Measurements from ENCODE around the gene TMEM221.
A peak's percentile ranks its signal among the peaks of the same experiment; 100 is the strongest.

TMEM221 gene

GRCh38 chr19:17420475-17420924 lies 28.0 kb downstream of the TMEM221 start:
- POLR2A ChIA-PET = no interaction called here
- Histone ChIP-seq H3K27ac (ENCODE audit: extremely low read depth, low read depth, low read length) (peak overlapping the region; percentile 29; the same call in 1 of the 2 replicates), H3K36me3 (ENCODE audit: control insufficient read depth in 2 of 2, insufficient read depth in 1 of 2, low read length in 2 of 2) (peaks cover 4 to 6% of the 10 kb centered on the region in 2 experiments; a peak in 2 of 3 replicates), H3K4me3 (ENCODE audit: low read depth, low read length) (peak overlapping the region; percentile 69), H3K9me3 (ENCODE audit: control insufficient read depth, insufficient read depth, low read depth, low read length) (no peaks in the 10 kb centered on the region), H3K4me1 (ENCODE audit: control insufficient read depth, insufficient read depth, low read length) (peaks cover 2% of the 10 kb centered on the region; the same call in 1 of the 2 replicates)
- CTCF ChIA-PET = interaction anchor here (0.7 to 1.7 kb wide), 2 partner anchors 21 to 30 kb away, joined by 6 read pairs; no protein-coding TSS in a partner anchor
- TF ChIP-seq ZNF341 (tag by site-specific recombination; IDR thresholded peaks at IDR 0.05; ENCODE audit: low read depth) (peak; percentile 28; the same call in 1 of the 2 replicates), ZBTB49 (tag by site-specific recombination; IDR thresholded peaks at IDR 0.05; ENCODE audit: low read depth) (no peak), ZNF366 (tag by site-specific recombination; conservative IDR thresholded peaks at IDR 0.05) (peak; percentile 35; the same call in 1 of the 2 replicates), ZNF214 (tag by site-specific recombination; IDR thresholded peaks at IDR 0.05; ENCODE audit: borderline replicate concordance) (no peak), ZSCAN16 (tag by site-specific recombination; IDR thresholded peaks at IDR 0.05) (peak; percentile 92), BCL11A (tag by site-specific recombination; IDR thresholded peaks at IDR 0.05; ENCODE audit: low read depth) (no peak), ZNF600 (tag by site-specific recombination; IDR thresholded peaks at IDR 0.05) (peak; percentile 68; the same call in 1 of the 2 replicates), SCRT2 (tag by site-specific recombination; IDR thresholded peaks at IDR 0.05) (peak; percentile 87), CTCF (tag by site-specific recombination; IDR thresholded peaks at IDR 0.05) (peak; percentile 69), ZBTB48 (tag by site-specific recombination; IDR thresholded peaks at IDR 0.05) (peak; percentile 92), SP2 (tag by site-specific recombination; IDR thresholded peaks at IDR 0.05) (peak; percentile 73), ZNF335 (tag by site-specific recombination; conservative IDR thresholded peaks at IDR 0.05) (peak; percentile 44; the same call in 1 of the 2 replicates), ZFHX2 (tag by site-specific recombination; conservative IDR thresholded peaks at IDR 0.05) (0 out of 2 replicates have a peak, but pooled peaks have one; percentile 9)
- TF ChIP-seq, protein P1, sequence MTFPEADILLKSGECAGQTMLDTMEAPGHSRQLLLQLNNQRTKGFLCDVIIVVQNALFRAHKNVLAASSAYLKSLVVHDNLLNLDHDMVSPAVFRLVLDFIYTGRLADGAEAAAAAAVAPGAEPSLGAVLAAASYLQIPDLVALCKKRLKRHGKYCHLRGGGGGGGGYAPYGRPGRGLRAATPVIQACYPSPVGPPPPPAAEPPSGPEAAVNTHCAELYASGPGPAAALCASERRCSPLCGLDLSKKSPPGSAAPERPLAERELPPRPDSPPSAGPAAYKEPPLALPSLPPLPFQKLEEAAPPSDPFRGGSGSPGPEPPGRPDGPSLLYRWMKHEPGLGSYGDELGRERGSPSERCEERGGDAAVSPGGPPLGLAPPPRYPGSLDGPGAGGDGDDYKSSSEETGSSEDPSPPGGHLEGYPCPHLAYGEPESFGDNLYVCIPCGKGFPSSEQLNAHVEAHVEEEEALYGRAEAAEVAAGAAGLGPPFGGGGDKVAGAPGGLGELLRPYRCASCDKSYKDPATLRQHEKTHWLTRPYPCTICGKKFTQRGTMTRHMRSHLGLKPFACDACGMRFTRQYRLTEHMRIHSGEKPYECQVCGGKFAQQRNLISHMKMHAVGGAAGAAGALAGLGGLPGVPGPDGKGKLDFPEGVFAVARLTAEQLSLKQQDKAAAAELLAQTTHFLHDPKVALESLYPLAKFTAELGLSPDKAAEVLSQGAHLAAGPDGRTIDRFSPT (tag by site-specific recombination; IDR thresholded peaks at IDR 0.05) = peak; percentile 17; the same call in 1 of the 2 replicates

DNA sequence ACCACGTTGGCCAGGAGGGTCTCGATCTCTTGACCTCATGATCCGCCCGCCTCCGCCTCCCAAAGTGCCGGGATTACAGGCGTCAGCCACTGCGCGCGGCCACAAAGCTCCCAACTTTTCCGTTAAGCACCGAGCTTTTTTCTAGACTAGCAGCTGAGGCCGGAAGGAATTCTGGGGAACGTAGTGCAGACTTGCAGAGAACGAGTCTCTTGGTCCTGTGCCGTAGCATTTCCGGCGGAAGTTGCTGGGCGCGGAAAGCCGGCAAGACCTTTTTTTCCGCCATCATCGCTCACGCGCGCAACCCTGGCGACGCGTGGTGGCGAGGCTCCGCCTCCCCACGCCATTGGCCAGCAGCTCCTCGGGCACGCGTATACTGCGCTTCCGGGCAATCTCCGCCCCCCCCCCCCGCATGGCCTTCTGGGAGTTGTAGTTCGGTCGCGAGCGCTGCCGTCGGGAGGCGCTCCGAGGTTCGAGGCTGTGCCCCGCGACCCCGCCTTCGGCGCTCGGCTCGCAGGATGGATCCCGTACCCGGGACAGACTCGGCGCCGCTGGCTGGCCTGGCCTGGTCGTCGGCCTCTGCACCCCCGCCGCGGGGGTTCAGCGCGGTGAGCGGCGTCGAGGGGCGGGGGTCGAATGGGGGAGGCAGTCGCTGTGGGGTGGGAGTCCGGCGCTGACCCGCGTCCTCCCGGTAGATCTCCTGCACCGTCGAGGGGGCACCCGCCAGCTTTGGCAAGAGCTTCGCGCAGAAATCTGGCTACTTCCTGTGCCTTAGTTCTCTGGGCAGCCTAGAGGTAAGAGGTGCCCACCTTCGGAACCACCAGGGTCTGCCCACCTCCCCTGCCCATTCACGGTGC lies 28.6 kb downstream of the TMEM221 start, which contains the start of gene MVB12A:
MVB12A (plus strand) TSS at position 427 of the 854 bp plus-strand sequence; CDS start at position 516, 89 bp downstream.
- Histone ChIP-seq H3K4me3 (ENCODE audit: low read depth, low read length) (peak within 1 kb of the TSS; percentile 69), H3K36me3 (ENCODE audit: control insufficient read depth in 2 of 2, insufficient read depth in 1 of 2, low read length in 2 of 2) (peaks cover 4 to 6% of the 10 kb centered on the region in 2 experiments; a peak in 2 of 3 replicates), H3K27ac (ENCODE audit: extremely low read depth, low read depth, low read length) (peak within 1 kb of the TSS; percentile 37), H3K9me3 (ENCODE audit: control insufficient read depth, insufficient read depth, low read depth, low read length) (no peaks in the 10 kb centered on the region), H3K4me1 (ENCODE audit: control insufficient read depth, insufficient read depth, low read length) (no peaks in the 10 kb centered on the region; the same call in 1 of the 2 replicates)
- ChIA-PET POLR2A (interaction anchor here (0.6 to 1.6 kb wide), 22 partner anchors 9 to 439 kb away, joined by 3 to 12 read pairs (median 5); partner anchors contain the start of genes BST2, PGLS, RPL18A and SLC27A1), CTCF (interaction anchor here (0.6 to 1.2 kb wide), 5 partner anchors 17 to 28 kb away, joined by 3 to 7 read pairs (median 6); no protein-coding TSS in a partner anchor)
- TF ChIP-seq ZBTB17 (tag by site-specific recombination; IDR thresholded peaks at IDR 0.05) (peak; percentile 98), ZFP41 (tag by site-specific recombination; IDR thresholded peaks at IDR 0.05; ENCODE audit: borderline replicate concordance) (no peak)
- TF ChIP-seq, protein P2, sequence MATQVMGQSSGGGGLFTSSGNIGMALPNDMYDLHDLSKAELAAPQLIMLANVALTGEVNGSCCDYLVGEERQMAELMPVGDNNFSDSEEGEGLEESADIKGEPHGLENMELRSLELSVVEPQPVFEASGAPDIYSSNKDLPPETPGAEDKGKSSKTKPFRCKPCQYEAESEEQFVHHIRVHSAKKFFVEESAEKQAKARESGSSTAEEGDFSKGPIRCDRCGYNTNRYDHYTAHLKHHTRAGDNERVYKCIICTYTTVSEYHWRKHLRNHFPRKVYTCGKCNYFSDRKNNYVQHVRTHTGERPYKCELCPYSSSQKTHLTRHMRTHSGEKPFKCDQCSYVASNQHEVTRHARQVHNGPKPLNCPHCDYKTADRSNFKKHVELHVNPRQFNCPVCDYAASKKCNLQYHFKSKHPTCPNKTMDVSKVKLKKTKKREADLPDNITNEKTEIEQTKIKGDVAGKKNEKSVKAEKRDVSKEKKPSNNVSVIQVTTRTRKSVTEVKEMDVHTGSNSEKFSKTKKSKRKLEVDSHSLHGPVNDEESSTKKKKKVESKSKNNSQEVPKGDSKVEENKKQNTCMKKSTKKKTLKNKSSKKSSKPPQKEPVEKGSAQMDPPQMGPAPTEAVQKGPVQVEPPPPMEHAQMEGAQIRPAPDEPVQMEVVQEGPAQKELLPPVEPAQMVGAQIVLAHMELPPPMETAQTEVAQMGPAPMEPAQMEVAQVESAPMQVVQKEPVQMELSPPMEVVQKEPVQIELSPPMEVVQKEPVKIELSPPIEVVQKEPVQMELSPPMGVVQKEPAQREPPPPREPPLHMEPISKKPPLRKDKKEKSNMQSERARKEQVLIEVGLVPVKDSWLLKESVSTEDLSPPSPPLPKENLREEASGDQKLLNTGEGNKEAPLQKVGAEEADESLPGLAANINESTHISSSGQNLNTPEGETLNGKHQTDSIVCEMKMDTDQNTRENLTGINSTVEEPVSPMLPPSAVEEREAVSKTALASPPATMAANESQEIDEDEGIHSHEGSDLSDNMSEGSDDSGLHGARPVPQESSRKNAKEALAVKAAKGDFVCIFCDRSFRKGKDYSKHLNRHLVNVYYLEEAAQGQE (tag by site-specific recombination; IDR thresholded peaks at IDR 0.05) = 0 out of 2 replicates have a peak, but pooled peaks have one; percentile 12
- TF ChIP-seq, protein P3, sequence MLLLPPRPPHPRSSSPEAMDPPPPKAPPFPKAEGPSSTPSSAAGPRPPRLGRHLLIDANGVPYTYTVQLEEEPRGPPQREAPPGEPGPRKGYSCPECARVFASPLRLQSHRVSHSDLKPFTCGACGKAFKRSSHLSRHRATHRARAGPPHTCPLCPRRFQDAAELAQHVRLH (tag by site-specific recombination; IDR thresholded peaks at IDR 0.05) = peak; percentile 89
- TF ChIP-seq, protein P4, sequence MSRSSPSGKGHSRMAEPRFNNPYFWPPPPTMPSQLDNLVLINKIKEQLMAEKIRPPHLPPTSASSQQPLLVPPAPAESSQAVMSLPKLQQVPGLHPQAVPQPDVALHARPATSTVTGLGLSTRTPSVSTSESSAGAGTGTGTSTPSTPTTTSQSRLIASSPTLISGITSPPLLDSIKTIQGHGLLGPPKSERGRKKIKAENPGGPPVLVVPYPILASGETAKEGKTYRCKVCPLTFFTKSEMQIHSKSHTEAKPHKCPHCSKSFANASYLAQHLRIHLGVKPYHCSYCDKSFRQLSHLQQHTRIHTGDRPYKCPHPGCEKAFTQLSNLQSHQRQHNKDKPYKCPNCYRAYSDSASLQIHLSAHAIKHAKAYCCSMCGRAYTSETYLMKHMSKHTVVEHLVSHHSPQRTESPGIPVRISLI (tag by site-specific recombination; IDR thresholded peaks at IDR 0.05) = peak; percentile 99

Data from HEK293 (cell line).